ENCODE data around the gene SLC27A4.

DNA sequence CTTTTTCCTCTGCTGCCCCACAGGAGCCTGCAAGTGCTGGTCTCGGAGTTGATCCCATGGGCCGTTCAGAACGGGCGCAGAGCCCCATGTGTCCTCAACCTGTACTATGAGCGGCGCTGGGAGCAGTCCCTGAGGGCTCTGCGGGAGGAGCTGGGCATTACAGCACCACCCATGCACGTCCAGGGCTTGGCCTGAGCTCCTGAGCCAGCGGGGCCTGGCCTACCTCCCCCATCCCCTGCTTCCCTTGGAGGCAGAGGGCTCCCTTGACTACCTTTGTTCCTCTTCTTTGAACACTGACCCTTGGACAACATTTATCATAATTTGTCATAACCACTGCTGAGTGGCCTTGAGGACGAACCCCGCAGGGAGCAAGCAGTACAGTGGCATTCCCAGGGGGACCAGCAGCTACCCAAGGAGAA is 6.9 kb upstream of the SLC27A4 start:
- TF ChIP-seq, protein P1, sequence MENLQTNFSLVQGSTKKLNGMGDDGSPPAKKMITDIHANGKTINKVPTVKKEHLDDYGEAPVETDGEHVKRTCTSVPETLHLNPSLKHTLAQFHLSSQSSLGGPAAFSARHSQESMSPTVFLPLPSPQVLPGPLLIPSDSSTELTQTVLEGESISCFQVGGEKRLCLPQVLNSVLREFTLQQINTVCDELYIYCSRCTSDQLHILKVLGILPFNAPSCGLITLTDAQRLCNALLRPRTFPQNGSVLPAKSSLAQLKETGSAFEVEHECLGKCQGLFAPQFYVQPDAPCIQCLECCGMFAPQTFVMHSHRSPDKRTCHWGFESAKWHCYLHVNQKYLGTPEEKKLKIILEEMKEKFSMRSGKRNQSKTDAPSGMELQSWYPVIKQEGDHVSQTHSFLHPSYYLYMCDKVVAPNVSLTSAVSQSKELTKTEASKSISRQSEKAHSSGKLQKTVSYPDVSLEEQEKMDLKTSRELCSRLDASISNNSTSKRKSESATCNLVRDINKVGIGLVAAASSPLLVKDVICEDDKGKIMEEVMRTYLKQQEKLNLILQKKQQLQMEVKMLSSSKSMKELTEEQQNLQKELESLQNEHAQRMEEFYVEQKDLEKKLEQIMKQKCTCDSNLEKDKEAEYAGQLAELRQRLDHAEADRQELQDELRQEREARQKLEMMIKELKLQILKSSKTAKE (IDR thresholded peaks at IDR 0.05; ENCODE audit: low read depth, poor library complexity, severe bottlenecking): no peak
- TF ChIP-seq CREM (IDR thresholded peaks at IDR 0.05; ENCODE audit: low read depth): no peak

All from GM12878 (cell line).